Measurements from ENCODE around the gene AGMAT. TPM values are rescaled to one million over a fixed set of nuclear protein-coding genes. Genes with fewer than 3 reads are reported as not detected.

Gene AGMAT
- total RNA-seq, 1 donor from 2014 or later: 0.75 TPM

DNA sequence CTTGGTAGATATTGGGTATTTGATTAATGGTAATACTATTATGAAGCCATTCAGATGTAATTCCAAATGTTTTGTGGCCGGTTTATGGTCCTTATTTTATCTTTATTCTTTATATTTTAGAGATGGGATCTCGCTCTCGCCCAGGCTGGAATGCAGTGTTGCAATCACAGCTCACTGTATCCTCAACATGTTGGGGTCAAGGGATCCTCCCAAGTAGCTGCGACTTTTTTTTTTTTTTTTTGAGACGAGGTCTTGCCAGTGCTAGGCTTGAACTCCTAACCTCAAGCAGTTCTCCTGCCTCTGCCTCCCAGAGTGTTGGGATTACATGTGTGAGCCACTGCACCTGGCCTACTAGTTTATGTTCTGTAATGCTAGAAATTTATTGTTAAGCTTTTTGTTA is 37.1 kb upstream of the AGMAT start:
- Histone ChIP-seq H3K4me3 (ENCODE audit: low read depth, low read length) (no peak overlapping the region), H3K27me3 (ENCODE audit: control insufficient read depth, insufficient read depth, low read length) (no peaks in the 10 kb centered on the region), H3K36me3 (ENCODE audit: control insufficient read depth, insufficient read depth, low read length) (no peaks in the 10 kb centered on the region)
- DNase-seq (ENCODE audit: low read depth): no peak
- TF ChIP-seq, protein P1, sequence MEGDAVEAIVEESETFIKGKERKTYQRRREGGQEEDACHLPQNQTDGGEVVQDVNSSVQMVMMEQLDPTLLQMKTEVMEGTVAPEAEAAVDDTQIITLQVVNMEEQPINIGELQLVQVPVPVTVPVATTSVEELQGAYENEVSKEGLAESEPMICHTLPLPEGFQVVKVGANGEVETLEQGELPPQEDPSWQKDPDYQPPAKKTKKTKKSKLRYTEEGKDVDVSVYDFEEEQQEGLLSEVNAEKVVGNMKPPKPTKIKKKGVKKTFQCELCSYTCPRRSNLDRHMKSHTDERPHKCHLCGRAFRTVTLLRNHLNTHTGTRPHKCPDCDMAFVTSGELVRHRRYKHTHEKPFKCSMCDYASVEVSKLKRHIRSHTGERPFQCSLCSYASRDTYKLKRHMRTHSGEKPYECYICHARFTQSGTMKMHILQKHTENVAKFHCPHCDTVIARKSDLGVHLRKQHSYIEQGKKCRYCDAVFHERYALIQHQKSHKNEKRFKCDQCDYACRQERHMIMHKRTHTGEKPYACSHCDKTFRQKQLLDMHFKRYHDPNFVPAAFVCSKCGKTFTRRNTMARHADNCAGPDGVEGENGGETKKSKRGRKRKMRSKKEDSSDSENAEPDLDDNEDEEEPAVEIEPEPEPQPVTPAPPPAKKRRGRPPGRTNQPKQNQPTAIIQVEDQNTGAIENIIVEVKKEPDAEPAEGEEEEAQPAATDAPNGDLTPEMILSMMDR (IDR thresholded peaks at IDR 0.05; ENCODE audit: insufficient read depth, low read length, poor library complexity, severe bottlenecking): no peak

DNA sequence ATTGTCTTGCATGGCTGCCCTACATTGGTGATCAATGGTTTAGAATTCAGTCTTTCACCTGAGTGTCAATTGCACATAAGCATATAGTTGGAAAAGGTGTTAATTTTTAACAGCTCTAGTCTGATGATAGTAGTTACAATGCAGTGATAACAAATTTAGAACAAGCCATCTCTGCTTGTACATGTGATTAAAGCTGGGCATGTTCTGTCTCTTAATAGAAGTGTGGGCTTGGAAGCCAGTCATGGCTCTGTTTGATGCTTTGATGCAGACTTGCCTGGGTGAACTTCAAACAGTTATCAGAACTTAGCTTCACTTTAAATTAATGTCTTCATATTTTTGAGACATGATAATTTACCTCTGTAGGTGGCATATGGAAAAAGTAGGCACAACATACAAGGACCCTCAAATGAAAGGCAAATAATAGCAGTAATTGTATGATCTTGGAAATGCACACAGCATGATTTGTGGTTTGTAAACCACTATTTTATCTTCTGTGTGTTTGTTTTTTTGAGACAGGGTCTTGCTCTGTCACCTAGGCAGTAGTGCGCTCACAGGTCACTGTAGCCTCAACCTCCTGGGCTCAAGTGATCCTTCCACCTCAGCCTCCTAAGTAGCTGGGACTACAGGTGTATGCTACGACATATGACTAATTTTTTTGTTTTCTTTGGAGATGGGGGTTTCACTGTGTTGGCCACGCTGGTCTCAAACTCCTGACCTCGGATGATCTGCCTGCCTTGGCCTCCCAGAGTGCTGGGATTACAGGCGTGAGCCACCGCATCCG is 36.2 kb upstream of the AGMAT start:
- TF ChIP-seq, protein P1 (IDR thresholded peaks at IDR 0.05; ENCODE audit: insufficient read depth, low read length, poor library complexity, severe bottlenecking): no peak
- no peak overlapping the region for H3K4me3 ChIP-seq (ENCODE audit: low read depth, low read length)
- no peaks in the 10 kb centered on the region for H3K36me3 ChIP-seq (ENCODE audit: control insufficient read depth, insufficient read depth, low read length)
- no peaks in the 10 kb centered on the region for H3K27me3 ChIP-seq (ENCODE audit: control insufficient read depth, insufficient read depth, low read length)
- DNase-seq (ENCODE audit: low read depth): no peak

DNA sequence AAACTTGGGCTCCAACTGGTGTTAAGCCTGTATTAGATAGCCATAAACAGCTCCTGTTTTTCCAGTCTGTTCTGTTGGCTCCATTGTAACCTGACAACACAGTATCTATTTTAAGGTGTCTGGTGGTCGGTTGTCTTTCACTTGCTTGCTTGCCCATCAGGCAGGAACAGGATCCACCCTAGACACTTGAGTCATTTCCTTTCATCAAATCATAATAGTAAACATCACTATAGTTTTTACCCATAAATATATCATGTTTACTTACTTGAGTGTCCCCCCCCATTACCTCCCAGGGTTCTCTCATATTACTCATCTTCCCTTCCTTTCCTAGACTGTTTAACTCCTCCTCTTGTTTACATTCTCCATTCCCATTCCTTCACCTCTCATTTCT is 35.3 kb upstream of the AGMAT start:
- Histone ChIP-seq H3K27me3 (ENCODE audit: control insufficient read depth, insufficient read depth, low read length) (no peaks in the 10 kb centered on the region), H3K4me3 (ENCODE audit: low read depth, low read length) (no peak overlapping the region), H3K36me3 (ENCODE audit: control insufficient read depth, insufficient read depth, low read length) (no peaks in the 10 kb centered on the region)
- TF ChIP-seq, protein P1 (IDR thresholded peaks at IDR 0.05; ENCODE audit: insufficient read depth, low read length, poor library complexity, severe bottlenecking): no peak
- DNase-seq (ENCODE audit: low read depth): no peak

DNA sequence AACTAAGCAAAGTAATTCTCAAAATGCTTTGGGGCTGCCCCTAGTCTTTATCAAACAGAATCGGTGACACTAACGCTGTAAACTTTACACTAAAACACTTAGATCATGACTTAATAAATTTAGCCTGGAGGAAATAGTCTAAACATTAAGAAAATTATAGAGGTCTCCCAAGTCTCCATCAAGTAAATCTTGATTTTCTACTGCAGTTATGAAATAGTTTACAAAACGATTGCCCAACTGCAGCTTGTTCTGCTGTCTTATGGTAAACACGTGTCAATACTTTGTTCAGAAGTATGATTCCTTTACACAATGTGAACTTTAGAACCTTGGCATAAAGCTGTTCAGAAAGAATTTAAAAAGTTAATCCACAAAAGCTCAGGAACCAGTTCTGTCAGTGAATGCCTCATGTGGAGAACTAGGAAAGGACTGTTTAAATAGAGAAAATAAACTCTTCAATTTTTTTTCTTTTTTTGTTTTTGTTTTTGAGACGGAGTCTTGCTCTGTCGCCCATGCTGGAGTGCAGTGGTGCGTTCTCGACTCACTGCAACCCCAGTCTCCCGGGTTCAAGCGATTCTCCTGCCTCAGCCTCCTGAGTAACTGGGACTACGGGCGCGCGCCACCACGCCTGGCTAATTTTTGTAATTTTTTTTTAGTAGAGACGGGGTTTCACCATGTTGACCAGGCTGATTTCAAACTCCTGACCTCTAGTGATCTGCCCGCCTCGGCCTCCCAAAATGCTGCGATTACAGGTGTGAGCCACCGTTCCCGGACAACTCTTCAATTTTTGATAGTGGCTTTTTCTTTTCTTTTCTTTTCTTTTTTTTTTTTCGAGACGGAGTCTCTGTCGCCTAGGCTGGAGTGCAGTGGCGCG is 34.0 kb upstream of the AGMAT start:
- DNase-seq (ENCODE audit: low read depth): no peak
- TF ChIP-seq, protein P1 (IDR thresholded peaks at IDR 0.05; ENCODE audit: insufficient read depth, low read length, poor library complexity, severe bottlenecking): no peak
- Histone ChIP-seq H3K27me3 (ENCODE audit: control insufficient read depth, insufficient read depth, low read length) (no peaks in the 10 kb centered on the region), H3K36me3 (ENCODE audit: control insufficient read depth, insufficient read depth, low read length) (no peaks in the 10 kb centered on the region), H3K4me3 (ENCODE audit: low read depth, low read length) (peak overlapping the region; percentile 83)

DNA sequence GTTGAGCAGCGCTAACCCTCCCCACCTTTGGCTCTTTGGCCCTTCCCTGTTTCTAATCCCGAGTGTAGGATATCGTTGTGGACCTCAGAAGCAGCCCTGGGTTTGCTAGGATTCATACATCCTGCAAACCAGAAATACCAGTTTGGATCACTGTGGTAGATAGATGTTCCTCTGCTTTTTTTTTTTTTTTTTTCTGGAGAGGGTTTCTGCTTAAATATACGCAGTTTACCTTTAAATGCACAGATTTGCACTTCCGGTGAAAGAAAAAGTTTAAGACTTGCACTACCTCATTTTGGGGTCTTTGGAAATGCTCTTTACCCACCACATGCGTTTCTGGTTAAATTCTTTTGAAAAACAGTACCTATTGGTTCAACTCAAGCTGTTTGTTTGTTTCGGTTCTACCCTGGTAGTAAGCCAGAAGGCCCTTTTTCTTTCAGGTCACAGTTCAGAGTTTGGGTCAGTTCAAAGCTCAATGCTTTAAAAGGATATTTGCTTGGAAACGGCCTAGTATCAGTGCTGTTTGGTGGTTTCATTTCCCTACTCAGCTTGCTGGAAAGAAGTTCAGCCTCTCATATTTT is 33.3 kb upstream of the AGMAT start:
- DNase-seq (ENCODE audit: low read depth): no peak

More for the DNA sequence above, 33.3 kb upstream of the AGMAT start:
- Histone ChIP-seq H3K36me3 (ENCODE audit: control insufficient read depth, insufficient read depth, low read length) (no peaks in the 10 kb centered on the region), H3K27me3 (ENCODE audit: control insufficient read depth, insufficient read depth, low read length) (no peaks in the 10 kb centered on the region), H3K4me3 (ENCODE audit: low read depth, low read length) (peak overlapping the region; percentile 83)
- TF ChIP-seq, protein P1 (IDR thresholded peaks at IDR 0.05; ENCODE audit: insufficient read depth, low read length, poor library complexity, severe bottlenecking): no peak
